Progenitor cell of endocrine pancreas (in vitro differentiated cells): ENCODE results near the gene PSME3IP1. TPM values are rescaled to one million over a fixed set of nuclear protein-coding genes. Genes with fewer than 3 reads are reported as not detected.
A peak's percentile ranks its signal among the peaks of the same experiment; 100 is the strongest.

Experiments
- DNase-seq: peaks from one replicate; pipeline ENCODE4 v3.0.0; 2021; ENCODE audit warnings: low spot score; ENCODE audit not compliant: unreplicated experiment
- H3K27ac Mint-ChIP-seq: 2 replicates; pipeline ENCODE4 v1.8.0; 2021; ENCODE audit warnings: mild to moderate bottlenecking, moderate library complexity, mixed read lengths
- H3K27me3 Mint-ChIP-seq: 2 replicates; pipeline ENCODE4 v1.8.0; 2021; ENCODE audit warnings: mixed read lengths
- H3K36me3 Mint-ChIP-seq: 2 replicates; pipeline ENCODE4 v1.8.0; 2022; ENCODE audit warnings: mixed read lengths; ENCODE audit not compliant: insufficient read depth
- H3K4me1 Mint-ChIP-seq: 2 replicates; pipeline ENCODE4 v1.8.0; 2021; ENCODE audit warnings: low read depth, mixed read lengths
- H3K4me3 Mint-ChIP-seq: 2 replicates; pipeline ENCODE4 v1.8.0; 2021; ENCODE audit warnings: low read depth, mild to moderate bottlenecking, moderate library complexity, mixed read lengths
- H3K9me3 Mint-ChIP-seq: 2 replicates; pipeline ENCODE4 v1.8.0; 2021; ENCODE audit warnings: low read depth, mixed read lengths
- long read RNA-seq: library from polyadenylated mRNA; unstranded; transcript quantifications from one replicate; pipeline ENCODE4 v2.0.0, GENCODE V29; 2020
- total RNA-seq: library from RNA; stranded (reverse); gene quantifications from 2 replicates; pipeline ENCODE4 v1.2.1, GENCODE V29; 2021
- TF ChIP-seq, protein P1 (sequence below): fragments of 200-600 bp; sonication (generic); IDR thresholded peaks from one replicate; pipeline ENCODE4 v1.5.0; 2021; ENCODE audit warnings: antibody characterized with exemption, mild to moderate bottlenecking; ENCODE audit not compliant: unreplicated experiment

Gene PSME3IP1, protein sequence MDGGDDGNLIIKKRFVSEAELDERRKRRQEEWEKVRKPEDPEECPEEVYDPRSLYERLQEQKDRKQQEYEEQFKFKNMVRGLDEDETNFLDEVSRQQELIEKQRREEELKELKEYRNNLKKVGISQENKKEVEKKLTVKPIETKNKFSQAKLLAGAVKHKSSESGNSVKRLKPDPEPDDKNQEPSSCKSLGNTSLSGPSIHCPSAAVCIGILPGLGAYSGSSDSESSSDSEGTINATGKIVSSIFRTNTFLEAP
- total RNA-seq, result 101 and 115 TPM in 2 replicates
- long read RNA-seq, transcript FAM192A-201 (7 exons, 2,848 nt), result major isoform, 56 of 111 reads
- long read RNA-seq, transcript FAM192A-218 (7 exons, 1,086 nt), result minor isoform, 7 of 111 reads
- long read RNA-seq, partial matches to known transcripts, result 13 of 111 reads
- long read RNA-seq, other reads (novel, unspliced or antisense), result 35 of 111 reads

DNA sequence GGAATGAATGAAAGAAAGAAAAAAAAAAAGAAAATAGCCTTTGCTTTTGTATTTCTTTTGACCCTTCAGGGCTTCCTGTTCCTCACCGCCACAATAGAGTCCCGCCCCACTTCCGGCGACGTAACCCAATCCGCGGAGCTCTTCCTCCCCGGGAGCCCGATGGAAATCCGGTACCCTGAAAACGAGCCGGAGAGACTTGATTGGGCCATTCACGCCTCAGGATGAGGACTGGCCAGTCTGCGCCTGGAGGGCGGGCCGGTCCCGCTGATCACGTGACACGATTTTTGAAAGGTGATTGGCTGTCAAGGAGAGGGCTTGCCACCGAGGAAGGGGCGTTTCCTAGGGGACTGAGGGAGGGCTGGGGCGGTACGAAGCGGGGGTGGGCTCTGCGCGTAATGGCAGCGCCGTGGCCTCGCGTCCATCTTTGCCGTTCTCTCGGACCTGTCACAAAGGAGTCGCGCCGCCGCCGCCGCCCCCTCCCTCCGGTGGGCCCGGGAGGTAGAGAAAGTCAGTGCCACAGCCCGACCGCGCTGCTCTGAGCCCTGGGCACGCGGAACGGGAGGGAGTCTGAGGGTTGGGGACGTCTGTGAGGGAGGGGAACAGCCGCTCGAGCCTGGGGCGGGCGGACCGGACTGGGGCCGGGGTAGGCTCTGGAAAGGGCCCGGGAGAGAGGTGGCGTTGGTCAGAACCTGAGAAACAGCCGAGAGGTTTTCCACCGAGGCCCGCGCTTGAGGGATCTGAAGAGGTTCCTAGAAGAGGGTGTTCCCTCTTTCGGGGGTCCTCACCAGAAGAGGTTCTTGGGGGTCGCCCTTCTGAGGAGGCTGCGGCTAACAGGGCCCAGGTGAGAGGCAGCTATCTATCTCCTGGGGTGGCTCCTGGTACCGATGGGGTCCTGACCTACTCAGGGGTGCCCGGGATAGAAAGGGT is at the start of gene PSME3IP1, which contains the start of gene RSPRY1:
Gene PSME3IP1 (minus strand): TSS at position 95 of the 927 bp plus-strand sequence. CDS start 12,185 bp downstream, outside the sequence.
Gene RSPRY1 (plus strand): TSS at position 385 of the 927 bp plus-strand sequence. CDS start 18,330 bp downstream, outside the sequence.
- Mint-ChIP-seq H3K36me3 (peaks cover 2% of the 10 kb centered on the region), H3K4me1 (peaks cover 32% of the 10 kb centered on the region), H3K27me3 (no peaks in the 10 kb centered on the region), H3K4me3 (peak within 1 kb of the TSS; percentile 95), H3K9me3 (no peaks in the 10 kb centered on the region), H3K27ac (peak within 1 kb of the TSS; percentile 95)
- TF ChIP-seq, protein P1, sequence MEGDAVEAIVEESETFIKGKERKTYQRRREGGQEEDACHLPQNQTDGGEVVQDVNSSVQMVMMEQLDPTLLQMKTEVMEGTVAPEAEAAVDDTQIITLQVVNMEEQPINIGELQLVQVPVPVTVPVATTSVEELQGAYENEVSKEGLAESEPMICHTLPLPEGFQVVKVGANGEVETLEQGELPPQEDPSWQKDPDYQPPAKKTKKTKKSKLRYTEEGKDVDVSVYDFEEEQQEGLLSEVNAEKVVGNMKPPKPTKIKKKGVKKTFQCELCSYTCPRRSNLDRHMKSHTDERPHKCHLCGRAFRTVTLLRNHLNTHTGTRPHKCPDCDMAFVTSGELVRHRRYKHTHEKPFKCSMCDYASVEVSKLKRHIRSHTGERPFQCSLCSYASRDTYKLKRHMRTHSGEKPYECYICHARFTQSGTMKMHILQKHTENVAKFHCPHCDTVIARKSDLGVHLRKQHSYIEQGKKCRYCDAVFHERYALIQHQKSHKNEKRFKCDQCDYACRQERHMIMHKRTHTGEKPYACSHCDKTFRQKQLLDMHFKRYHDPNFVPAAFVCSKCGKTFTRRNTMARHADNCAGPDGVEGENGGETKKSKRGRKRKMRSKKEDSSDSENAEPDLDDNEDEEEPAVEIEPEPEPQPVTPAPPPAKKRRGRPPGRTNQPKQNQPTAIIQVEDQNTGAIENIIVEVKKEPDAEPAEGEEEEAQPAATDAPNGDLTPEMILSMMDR, result no peak
- DNase-seq, result peak; percentile 99

DNA sequence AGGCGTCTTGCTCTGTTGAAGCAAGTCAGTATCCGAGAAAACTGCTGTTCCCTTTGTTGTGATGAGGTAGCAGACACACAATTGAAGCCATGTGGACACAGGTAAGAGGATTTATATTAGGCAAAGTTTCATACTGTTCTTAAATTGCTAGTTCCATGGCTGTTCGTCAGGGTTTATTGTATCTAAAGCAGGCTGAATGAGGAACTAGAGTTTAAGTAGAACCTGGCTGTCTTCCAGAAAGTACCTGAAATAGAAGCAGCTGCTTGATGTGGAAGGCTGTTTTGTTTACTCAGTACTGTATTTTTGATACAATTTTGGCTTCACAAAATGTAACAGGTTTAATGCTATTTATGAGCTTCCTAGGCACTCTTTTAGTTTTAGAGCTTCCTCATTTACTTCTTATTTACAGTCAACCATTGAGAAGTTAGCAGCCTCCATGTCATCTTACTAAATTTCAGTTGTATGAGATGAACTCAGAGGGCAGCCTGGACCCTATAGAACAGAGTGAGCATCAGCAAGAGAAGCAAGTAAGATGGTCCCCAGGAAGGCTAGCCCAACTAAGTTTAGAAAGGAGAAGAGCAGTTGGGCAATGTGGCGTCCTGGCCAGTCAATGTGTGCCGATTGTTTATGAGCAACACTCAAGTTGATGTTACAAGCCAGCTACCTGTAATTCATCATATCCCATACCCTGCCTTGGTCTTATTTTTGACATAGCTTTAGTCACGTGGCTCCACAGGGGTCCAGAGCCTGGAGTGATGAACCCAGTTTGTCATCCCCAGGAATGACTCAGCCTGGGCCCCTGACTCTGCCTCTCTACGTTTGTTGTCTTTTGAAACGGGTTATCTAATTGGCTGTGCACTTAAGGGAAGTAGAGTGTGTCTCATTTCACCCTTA is 49.5 kb upstream of the PSME3IP1 start:
- Mint-ChIP-seq H3K4me1 (no peaks in the 10 kb centered on the region), H3K27ac (no peak overlapping the region), H3K27me3 (no peaks in the 10 kb centered on the region), H3K4me3 (no peak overlapping the region), H3K9me3 (no peaks in the 10 kb centered on the region), H3K36me3 (peaks cover 28% of the 10 kb centered on the region)
- TF ChIP-seq, protein P1, result no peak
- DNase-seq, result no peak

DNA sequence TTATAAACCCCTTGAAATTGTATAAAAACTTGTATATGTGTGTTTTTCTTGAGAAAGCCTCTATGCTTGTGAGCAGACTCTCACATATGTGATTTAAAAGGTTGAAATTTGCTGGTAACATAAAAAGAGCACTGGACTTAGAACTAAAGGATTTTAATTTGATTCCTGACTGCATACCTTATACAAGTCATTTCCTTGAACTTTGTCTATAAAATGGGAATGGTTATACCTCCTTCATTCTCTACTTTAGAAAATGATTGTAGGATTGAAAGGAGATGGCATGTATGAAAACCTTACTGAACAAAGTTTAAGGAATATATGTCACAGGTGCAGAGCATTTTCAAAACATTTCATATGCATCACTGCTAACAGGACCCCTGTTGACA is 48.9 kb upstream of the PSME3IP1 start:
- no peaks in the 10 kb centered on the region for H3K9me3 Mint-ChIP-seq
- no peak overlapping the region for H3K4me3 Mint-ChIP-seq
- TF ChIP-seq, protein P1, result no peak
- H3K27ac Mint-ChIP-seq, result no peak overlapping the region
- no peak for DNase-seq
- no peaks in the 10 kb centered on the region for H3K4me1 Mint-ChIP-seq
- peaks cover 28% of the 10 kb centered on the region for H3K36me3 Mint-ChIP-seq
- H3K27me3 Mint-ChIP-seq, result no peaks in the 10 kb centered on the region

DNA sequence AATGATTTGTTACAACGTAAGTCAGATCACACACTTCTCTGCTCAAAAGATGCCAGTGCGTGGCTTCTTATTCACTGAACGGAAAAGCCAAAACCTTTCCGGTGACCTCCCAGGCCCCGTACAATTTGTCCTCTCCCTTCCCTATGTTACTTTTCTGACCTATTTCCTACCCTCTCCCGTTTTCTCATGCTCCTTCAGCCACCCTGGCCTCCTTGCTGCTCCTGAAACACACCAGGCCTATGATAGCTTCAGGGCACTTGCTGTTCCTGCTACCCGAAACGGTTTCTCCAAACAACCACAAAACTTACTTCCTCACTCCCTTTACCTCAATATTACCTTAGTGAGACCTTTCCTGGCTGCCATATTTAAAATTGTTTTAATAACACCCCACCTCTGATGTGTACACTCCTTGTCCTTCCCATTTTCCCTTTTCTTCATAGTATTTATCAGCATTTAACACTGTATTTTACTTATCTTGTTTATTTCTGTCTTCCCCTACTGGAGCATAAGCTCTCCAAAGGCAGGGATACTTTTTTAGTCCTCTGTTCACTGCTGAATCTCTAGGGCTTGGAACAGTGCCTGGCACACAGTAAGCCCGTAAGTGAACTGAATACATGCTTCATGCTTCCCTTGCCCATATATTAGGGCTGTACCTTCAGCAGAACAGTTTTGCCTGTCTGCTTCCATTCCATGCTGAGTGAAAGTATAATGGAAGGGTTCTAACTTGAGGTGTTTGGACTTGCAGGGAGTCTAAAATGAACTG is 48.3 kb upstream of the PSME3IP1 start:
- DNase-seq, result no peak
- Mint-ChIP-seq H3K4me1 (no peaks in the 10 kb centered on the region), H3K9me3 (no peaks in the 10 kb centered on the region), H3K27ac (no peak overlapping the region), H3K27me3 (no peaks in the 10 kb centered on the region), H3K36me3 (peaks cover 28% of the 10 kb centered on the region), H3K4me3 (no peak overlapping the region)
- TF ChIP-seq, protein P1, result no peak
